C4-2B (cell line): ENCODE measurements around the gene ASXL1.

Experiments used
- CTCF ChIP-seq: fragments of 450-650 bp; conservative IDR thresholded peaks from 2 replicates; pipeline ENCODE4 v1.5.1; 2017; ENCODE audit warnings: mild to moderate bottlenecking
- ZFX ChIP-seq: fragments of 450-650 bp; IDR thresholded peaks from 2 replicates; pipeline ENCODE4 v1.6.1; 2017

- TF ChIP-seq CTCF (no peak), ZFX (no peak)
Measured at GRCh38 chr20:32461836-32462600, 103.9 kb downstream of the ASXL1 start.
